Fibroblast of skin of abdomen (primary cell): ENCODE measurements around the gene TSPAN14.

Experiments used
- DNase-seq: peaks from one replicate; pipeline ENCODE4 v3.0.0-alpha.2; 2013

The TSPAN14 gene

DNA sequence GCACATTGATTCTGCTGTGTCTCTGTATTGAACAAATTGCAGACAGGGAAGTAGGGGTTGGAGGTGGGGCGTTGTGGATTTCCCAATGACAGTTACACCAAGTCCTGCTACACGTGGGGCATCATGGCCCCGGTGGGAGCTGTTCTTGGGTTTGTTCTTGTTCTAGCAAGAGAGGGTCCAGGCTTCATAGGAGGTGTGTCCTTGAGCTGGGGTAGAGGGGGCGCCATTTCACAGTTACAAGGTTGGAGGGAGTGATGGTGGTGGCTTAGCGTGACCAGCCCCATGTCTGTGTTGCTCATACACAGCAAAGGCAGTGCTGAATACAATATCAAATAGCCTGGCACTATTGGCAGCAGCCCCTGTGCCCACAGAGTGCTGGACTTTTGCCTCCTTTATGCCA, 99.3 kb downstream of the TSPAN14 start:
- no peak for DNase-seq

- no peak for DNase-seq
Observed at GRCh38 chr10:80554050-80554449, 99.9 kb downstream of the TSPAN14 start.

DNA sequence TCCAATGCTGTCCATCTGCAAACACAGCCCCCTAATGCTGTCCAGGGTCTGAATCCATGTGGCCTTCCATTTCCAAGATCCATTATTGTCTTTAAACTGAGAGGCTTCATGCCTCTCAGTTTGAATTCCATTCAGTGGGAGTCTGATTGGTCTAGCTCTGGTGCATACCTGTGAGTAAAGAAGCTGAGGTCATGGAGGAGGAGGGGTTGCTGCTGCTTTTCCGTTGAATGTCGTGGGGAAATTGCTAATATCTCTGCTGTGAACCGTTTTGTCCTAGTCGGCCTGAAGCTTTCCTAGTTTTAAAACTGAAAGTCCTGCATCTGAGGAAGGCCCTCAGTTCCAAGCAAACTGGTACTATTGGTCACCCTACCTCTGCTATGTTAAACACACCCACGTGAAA, 101.3 kb downstream of the TSPAN14 start:
- DNase-seq: no peak

DNA sequence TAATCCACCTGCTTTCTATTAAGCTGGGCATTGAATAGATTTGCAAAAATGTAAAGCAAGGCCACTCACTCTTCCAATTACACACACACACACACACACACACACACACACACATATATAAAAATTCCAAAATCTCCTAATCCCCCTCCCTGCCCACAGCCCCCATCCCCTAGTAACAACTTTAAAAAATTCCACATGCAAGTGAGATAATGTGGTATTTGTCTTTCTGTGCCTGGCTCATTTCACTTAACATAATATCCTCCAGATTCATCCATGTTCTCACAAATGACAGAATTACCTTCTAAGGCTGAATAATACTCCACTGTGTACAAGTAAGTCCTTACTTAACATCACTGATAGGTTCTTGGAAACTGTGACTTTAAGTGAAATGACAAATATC, 107.8 kb downstream of the TSPAN14 start:
- no peak for DNase-seq

DNA sequence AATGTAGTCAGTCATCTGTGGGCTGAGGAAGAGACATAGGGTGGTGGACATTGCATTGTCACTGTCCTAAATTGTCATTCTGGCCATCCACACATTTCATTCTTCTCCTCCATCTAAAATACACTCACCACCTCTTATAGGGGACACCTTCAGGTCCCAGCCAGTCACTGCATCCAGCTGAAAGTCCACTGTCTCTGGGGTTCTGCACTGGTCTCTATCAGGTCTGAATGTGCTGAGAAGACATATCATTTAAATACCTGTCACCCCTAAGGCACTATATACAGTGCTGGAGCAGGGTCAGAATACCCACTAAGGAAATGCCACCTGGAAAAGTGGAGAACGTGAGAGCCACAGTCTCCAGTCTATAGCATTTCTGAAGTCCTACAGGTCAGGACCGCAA, 113.2 kb downstream of the TSPAN14 start:
- no peak for DNase-seq

DNA sequence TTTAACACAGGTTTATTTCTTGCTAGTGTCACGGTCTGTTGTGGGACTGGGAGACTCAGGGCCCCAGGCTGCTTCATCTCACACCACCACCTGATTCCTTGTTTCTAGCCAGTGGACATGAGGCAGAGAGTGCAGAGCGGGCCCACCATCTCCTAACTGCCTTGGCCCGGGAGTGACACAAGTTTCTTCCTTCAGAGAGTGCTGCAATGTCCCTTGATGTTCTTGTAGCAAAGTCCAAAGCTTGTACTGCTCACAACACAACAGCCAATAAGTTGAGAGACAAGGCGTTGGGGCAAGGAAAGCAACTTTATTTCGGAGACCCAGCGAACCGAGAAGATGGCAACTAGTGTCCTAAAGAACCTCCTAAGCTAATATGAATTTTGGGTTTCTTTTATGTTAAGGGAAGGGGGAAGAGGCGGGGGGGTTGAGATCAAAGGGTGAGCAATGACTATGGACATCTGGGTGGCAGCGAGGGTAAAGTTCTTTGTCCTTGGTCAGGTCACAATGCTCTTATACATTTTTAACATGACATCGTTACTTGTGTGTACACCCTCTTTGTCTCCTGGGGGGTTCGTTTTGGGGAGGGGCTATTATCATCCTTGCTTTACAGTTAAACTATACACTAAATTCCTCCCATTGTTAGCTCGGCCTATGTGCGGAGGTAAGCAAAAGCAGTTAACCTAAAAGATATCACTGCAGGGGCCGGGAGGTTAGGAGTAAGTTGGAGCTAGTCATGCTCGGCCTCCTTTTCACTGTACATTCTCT, 115.2 kb downstream of the TSPAN14 start:
- no peak for DNase-seq

- no peak for DNase-seq
Observed at GRCh38 chr10:80571352-80571751, 117.2 kb downstream of the TSPAN14 start.

DNA sequence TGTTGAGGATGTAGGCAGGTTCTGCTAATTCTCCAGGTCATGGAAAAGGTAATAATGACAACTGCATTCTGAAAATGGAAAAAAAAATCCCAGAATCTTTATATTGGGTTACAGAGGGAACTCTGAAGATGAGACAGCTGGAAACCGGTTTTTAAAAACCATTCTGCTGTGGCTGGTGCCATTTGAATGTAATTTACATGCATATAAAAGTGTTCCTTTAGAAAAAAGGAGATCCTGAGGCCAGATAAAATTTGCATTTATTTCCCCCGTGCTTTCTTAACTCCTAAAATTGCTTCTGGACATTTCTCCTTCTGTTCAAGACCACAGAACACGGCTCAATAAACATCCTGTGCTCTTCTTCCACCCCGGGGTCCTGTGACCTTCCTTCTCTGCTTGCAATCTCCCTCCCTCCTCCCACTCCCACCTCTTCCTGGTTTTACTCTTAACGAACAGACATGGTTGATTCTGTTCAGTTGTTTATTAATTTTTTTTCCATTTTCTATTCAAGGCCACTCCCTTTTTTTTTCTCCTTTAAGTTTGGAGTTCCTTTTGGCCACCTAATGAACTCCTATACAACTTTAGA, 125.2 kb downstream of the TSPAN14 start:
- no peak for DNase-seq

GRCh38 chr10:80579849-80580637, 125.9 kb downstream of the TSPAN14 start:
- DNase-seq: no peak

- no peak for DNase-seq
Observed at GRCh38 chr10:80580638-80581468, 126.7 kb downstream of the TSPAN14 start.

DNA sequence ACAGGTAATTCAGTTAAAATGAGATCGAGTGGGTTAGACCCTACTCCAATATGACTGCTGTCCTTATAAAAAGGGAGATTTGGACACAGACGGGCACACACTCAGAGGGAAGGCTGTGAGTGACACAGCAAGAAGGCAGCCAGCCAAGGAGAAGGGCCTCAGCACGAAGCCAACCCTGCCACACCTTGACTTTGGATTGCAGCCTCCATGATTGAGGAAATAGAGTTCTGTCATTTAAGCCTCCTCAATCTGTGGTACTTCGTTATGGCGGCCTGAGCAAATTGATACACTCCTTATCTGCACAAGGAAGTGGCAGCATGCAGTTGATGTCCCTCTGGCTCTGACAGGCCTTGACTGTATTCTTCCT, 127.3 kb downstream of the TSPAN14 start:
- no peak for DNase-seq

DNA sequence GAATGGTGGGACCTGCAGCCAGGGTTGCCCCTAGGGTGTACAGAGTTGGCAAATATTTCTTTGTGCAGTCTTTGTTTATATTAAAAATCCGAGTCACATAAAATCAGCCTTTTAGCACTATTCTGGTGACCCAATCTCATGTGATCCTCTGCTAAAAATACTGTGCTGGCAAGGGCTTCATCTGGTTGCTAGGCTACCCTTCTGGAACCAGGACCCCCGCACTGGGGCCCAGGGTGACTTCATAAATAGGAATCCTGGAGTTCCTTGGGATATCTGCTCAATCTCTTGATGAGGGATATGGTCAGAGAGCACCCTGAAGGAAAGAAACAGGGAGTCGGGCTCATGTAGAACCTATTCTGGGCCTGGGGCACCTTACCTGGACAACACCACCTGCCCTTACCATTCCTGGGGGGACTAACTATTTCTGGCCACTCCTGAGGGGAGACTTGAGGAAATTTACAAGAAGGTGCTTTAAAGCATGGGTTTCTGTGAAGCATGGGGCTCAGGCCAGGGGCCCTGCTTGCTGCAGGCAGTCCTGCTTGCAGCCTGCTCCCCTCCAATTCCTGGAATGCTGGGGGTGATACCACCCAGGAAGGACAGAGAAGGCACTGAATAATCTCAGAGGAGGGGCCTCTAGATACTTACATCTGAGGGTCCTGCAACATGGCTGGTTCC, 128.3 kb downstream of the TSPAN14 start:
- DNase-seq: no peak
